Measurements from ENCODE around the gene CYP2A6.

The CYP2A6 gene

DNA sequence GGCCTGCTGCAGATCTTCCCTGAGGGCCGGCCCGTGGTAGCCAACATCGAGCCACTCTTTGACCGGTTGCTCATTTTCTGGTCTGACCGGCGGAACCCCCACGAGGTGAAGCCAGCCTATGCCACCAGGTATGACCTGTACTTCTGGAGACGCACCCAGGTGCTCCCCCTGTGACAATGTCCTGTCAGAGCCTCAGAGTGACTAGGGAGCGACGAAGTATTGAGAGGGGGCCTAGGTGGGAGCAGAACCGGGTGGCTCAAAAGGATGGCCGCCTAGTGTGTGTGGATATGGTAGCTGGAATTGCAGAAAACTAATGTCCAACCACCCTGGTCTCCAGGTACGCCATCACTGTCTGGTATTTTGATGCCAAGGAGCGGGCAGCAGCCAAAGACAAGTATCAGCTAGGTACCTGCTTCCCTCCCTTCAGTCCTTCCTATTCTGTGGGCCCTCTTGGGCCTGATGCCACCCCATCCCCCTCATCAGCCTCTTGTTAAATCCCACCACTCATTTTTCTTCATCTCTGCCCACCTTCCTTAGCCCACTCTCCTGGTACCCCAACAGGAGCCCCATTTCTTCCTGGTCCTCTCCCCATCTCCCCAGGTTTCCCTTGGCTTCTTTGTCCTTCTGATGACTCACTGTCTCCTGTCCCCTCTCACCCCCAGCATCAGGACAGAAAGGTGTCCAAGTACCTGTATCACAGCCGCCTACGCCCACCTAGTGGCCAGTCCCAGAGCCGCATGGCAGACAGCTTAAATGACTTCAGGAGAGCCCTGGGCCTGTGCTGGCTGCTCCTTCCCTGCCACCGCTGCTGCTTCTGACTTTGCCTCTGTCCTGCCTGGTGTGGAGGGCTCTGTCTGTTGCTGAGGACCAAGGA, 42.9 kb downstream of the CYP2A6 start:
- no peak overlapping the region for H3K4me3 ChIP-seq (ENCODE audit: low read depth, low read length)
- no peak for DNase-seq (ENCODE audit: low read depth)
- TF ChIP-seq, protein P1, sequence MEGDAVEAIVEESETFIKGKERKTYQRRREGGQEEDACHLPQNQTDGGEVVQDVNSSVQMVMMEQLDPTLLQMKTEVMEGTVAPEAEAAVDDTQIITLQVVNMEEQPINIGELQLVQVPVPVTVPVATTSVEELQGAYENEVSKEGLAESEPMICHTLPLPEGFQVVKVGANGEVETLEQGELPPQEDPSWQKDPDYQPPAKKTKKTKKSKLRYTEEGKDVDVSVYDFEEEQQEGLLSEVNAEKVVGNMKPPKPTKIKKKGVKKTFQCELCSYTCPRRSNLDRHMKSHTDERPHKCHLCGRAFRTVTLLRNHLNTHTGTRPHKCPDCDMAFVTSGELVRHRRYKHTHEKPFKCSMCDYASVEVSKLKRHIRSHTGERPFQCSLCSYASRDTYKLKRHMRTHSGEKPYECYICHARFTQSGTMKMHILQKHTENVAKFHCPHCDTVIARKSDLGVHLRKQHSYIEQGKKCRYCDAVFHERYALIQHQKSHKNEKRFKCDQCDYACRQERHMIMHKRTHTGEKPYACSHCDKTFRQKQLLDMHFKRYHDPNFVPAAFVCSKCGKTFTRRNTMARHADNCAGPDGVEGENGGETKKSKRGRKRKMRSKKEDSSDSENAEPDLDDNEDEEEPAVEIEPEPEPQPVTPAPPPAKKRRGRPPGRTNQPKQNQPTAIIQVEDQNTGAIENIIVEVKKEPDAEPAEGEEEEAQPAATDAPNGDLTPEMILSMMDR (IDR thresholded peaks at IDR 0.05; ENCODE audit: insufficient read depth, low read depth, low read length, missing control alignments): peak; percentile 27

DNA sequence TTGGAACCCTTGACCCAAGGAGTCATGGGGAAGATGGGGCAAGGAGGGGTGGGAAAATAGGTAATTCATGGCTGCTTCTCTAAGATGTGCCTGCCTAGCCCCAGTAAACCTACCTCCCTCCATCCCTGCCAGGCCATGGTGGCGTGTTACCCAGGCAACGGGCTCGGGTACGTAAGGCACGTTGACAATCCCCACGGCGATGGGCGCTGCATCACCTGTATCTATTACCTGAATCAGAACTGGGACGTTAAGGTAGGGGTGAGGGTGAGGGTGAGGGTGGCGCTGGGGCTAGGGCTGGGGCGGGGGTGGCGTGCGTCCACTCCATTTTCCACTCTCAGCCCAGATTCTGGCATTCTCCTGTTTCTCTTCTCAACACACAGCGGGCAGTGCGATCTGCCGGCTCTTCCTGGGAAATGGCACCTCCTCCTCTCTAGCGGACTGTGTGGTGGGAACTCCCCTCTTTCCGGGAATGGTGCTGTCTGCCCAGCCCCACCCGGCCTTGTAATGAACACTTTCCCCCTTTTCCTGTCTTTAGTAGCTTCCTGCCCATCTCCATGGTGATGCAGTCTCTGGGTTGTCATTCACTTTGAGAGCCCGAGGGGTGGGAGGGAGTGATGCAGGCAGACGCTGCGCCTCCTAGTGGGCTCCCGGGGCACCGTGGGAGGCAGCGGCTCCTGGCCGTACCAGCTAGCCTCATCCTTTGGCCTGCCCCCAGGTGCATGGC, 43.7 kb downstream of the CYP2A6 start:
- TF ChIP-seq, protein P1 (IDR thresholded peaks at IDR 0.05; ENCODE audit: insufficient read depth, low read depth, low read length, missing control alignments): peak; percentile 86
- peak; percentile 85 for DNase-seq (ENCODE audit: low read depth)
- no peak overlapping the region for H3K4me3 ChIP-seq (ENCODE audit: low read depth, low read length)

DNA sequence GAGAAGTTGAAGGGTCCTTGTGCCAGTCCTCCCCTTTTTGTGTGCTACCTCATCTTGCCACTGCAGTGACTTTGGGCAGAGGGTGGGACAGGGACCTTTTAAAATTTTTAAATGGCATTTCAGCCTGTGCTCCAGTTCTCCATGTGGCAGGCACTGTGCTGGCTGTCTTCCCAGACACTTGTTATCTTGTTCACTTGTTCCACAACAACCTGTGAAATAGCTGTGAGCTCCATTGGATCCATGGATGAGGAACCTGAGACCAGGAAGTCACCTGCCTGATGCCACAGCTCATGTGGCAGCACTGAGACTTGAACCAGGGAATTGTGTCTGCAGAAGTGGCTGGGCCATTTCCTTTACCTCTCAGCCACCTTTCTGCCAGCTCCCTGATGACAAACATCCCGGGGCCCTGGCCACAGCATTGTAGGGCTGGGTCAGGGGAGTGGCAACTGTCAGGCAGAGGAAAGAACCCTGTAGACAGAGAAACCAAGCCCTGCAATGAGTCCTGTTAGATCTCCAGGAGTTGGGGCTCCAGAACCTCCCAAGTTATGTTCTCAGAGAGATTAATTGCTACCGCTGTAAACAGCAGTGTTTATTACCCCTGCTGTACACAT, 44.9 kb downstream of the CYP2A6 start:
- DNase-seq (ENCODE audit: low read depth): no peak
- H3K4me3 ChIP-seq (ENCODE audit: low read depth, low read length): no peak overlapping the region
- TF ChIP-seq, protein P1 (IDR thresholded peaks at IDR 0.05; ENCODE audit: insufficient read depth, low read depth, low read length, missing control alignments): no peak

DNA sequence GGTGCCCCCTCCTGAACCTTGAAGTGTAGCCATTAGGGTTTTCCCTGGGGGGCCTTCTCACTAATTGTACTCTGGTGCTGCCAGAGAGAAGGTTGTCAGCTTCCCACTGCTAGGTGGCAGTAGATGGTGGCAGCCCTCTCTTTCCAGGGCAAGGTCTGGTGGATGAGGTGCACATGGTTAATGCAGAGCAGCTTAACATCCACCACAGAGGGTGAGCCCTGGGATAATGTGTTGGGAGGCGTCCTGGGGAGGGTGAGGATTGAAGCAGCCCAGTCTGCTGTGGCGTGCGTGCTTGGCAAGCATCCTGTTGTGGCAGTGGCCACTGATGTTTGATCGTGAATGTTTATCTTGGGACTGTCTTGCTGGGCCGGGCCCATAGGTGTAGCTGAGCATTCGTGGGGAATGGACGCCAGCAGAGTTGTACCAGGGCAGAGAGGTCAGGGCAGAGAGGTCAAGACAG, 45.4 kb downstream of the CYP2A6 start:
- H3K4me3 ChIP-seq (ENCODE audit: low read depth, low read length): no peak overlapping the region
- no peak for DNase-seq (ENCODE audit: low read depth)
- TF ChIP-seq, protein P1 (IDR thresholded peaks at IDR 0.05; ENCODE audit: insufficient read depth, low read depth, low read length, missing control alignments): no peak

DNA sequence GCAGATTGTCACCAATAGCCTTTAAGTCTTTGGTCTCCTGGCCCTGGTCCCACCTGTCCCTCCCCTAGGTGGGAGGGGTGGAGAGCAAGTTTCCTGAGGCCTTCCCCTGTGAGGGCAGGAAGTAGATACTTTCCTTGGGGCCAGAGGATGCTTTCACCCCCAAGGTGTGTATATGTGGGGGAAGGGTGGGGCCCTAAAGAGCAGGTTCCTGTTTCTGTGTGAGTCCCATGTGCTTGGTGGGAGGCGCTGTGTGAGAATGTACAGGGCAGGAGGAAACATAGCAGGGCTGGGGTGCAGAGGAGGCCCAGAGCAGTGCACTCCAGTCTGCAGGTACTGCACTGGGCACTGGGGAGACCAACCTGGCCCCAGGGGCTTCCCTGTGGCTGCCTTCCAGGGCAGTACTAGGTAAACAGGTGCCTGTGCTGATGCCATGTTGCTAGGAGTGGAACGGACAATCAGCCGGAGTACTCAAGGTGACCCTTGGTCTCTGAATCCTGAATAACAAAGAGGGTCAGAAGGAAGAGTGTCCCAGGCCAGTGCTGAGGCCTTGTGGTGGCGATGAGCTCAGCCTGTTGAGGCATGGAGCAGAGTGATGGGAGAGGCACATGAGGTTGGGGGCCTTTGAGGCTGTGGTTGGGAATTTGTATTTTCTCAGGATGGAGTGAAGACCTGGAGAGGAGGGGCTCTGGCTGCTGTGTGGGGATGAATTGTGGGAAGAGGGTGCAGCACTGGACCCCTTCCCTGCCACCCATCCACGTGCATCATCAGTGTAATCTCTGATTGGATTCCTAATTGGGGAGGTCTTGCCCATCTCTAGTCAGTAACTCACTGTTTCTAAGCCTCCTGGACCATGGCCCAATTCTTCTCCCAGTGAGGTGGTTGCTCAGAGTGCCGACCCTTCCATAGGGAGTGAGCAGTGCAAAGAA, 46.1 kb downstream of the CYP2A6 start:
- TF ChIP-seq, protein P1 (IDR thresholded peaks at IDR 0.05; ENCODE audit: insufficient read depth, low read depth, low read length, missing control alignments): no peak
- no peak overlapping the region for H3K4me3 ChIP-seq (ENCODE audit: low read depth, low read length)
- peak; percentile 84 for DNase-seq (ENCODE audit: low read depth)
